ENCODE results near the gene GPS2. TPM values are rescaled to one million over a fixed set of nuclear protein-coding genes. Genes with fewer than 3 reads are reported as not detected.

Gene GPS2
- total and polyA plus RNA-seq, 2 of the 4 experiments (the other 2 are of a cell fraction), result 36.2 to 50.9 TPM

DNA sequence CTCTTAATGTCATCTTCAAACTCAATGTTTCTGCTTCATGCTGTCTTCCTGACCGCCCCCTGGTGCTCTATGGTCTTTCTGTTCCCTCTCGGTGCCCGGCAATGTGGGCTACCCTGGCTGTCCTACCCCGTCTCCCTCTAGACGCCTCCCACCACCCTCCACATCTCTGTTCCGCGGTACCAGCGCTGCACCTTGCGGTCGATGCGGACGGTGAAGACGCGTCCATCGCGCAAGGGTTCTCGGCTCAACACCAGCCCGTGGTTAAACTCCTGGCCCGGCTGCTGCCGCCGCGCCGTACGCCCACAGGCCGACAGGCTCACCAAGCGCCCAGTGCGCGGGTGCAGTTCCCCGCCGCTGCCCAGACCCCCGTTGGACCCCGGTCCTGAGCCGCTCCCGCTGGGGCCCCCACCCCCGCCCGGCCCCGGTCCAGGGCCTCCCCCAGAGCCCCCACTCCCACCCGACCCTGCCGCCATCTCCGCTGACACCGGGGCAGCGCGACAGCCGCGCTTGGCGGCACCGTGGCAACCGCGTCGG is 13.7 kb upstream of the GPS2 start, which contains the start of gene NEURL4 (continued):
- TF ChIP-seq MXI1 (IDR thresholded peaks at IDR 0.05; ENCODE audit: borderline replicate concordance, low read depth, low read length), result no peak

- Histone ChIP-seq H3K4ac (ENCODE audit: low read depth, low read length) (no peak overlapping the region), H3K4me2 (ENCODE audit: low read depth, low read length) (peak overlapping the region; percentile 14; the same call in 1 of the 2 replicates), H3K27me3 (ENCODE audit: control insufficient read depth, insufficient read depth, low read length) (no peaks in the 10 kb centered on the region), H4K8ac (ENCODE audit: low read depth in 2 of 2, low read length in 2 of 2) (no peak overlapping the region), H2BK15ac (ENCODE audit: low read depth, low read length) (no peak overlapping the region), H3K23ac (ENCODE audit: low read depth, low read length) (peak overlapping the region; percentile 21; the same call in 1 of the 2 replicates), H3K4me3 (ENCODE audit: insufficient read depth, low read depth, low read length) (no peak overlapping the region), H3K27ac (ENCODE audit: insufficient read depth, low read length) (no peak overlapping the region), H3K56ac (ENCODE audit: extremely low read depth, insufficient read depth, low read length) (no peak overlapping the region), H3K18ac (ENCODE audit: low read depth, low read length) (no peak overlapping the region), H3K4me1 (ENCODE audit: control insufficient read depth, insufficient read depth, low read length) (peaks cover 5% of the 10 kb centered on the region; the same call in 1 of the 2 replicates), H2AK5ac (ENCODE audit: low read depth, low read length) (no peak overlapping the region), H2BK120ac (ENCODE audit: low read depth, low read length) (no peak overlapping the region), H3K36me3 (ENCODE audit: control insufficient read depth, insufficient read depth, low read length) (peaks cover 27% of the 10 kb centered on the region), H2AK9ac (replicated peaks; ENCODE audit: low read depth, low read length, poor library complexity) (no peak overlapping the region), H2BK5ac (ENCODE audit: low read depth, low read length, poor library complexity, severe bottlenecking) (no peak overlapping the region), H3K79me1 (ENCODE audit: low read depth in 1 of 2, low read length in 2 of 2) (peaks cover 10 to 29% of the 10 kb centered on the region in 2 experiments; a peak in 3 of 4 replicates), H3K9ac (ENCODE audit: low read depth, low read length) (no peak overlapping the region), H4K91ac (ENCODE audit: insufficient read depth, low read depth, low read length) (no peak overlapping the region), H3K9me3 (ENCODE audit: control insufficient read depth, insufficient read depth, low read length) (no peaks in the 10 kb centered on the region), H2BK20ac (ENCODE audit: low read depth, low read length) (no peak overlapping the region), H2AFZ (replicated peaks; ENCODE audit: low read length, poor library complexity) (no peak overlapping the region), H4K20me1 (ENCODE audit: insufficient read depth, low read length) (peaks cover 7% of the 10 kb centered on the region), H3K14ac (replicated peaks; ENCODE audit: low read depth, low read length) (no peak overlapping the region), H3K9me1 (ENCODE audit: insufficient read depth, low read length) (peaks cover 6% of the 10 kb centered on the region; the same call in 1 of the 2 replicates), H4K5ac (ENCODE audit: low read depth, low read length) (no peak overlapping the region)
- dilution Hi-C loops (cut with HindIII; ENCODE audit: low sequenced_read_pairs, unreplicated experiment), result no loop called here
- 100% methylated on average over 1 of the region's 1 CpG; no CpG with 5 or more reads in 1 of the 2 experiments for WGBS, 2 experiments (ENCODE audit: extremely low coverage in 2 of 2, insufficient read length in 1 of 2)
- ATAC-seq (ENCODE audit: low read depth), result no peak
- POLR2A ChIA-PET (ENCODE audit: unreplicated experiment), result no interaction called here
- in situ Hi-C loops (cut with MboI; ENCODE audit: low sequenced_read_pairs), result no loop called here
- intact Hi-C loops (cut with micrococcal nuclease), result loop anchor here (10.0 kb wide), 1 partner anchor 237 kb away; the partner anchor contains the start of gene SENP3
- no TSS peak for BruUV-seq (replicated peaks)
- CTCF ChIA-PET, result interaction anchor here (0.6 kb wide), 1 partner anchor 345 kb away, joined by 3 read pairs; no protein-coding TSS in a partner anchor
- DNase-seq, result no peak
- no peak for TF ChIP-seq CTCF (conservative IDR thresholded peaks at IDR 0.05; ENCODE audit: low read depth, low read length)
- no peak for TF ChIP-seq CEBPB (IDR thresholded peaks at IDR 0.05; ENCODE audit: low read depth, low read length)
- TF ChIP-seq FOS (IDR thresholded peaks at IDR 0.05; ENCODE audit: low read depth, low read length), result no peak
- TF ChIP-seq RFX5 (IDR thresholded peaks at IDR 0.05; ENCODE audit: low read depth, low read length), result no peak
- TF ChIP-seq MXI1 (IDR thresholded peaks at IDR 0.05; ENCODE audit: borderline replicate concordance, low read depth, low read length), result no peak
- no peak for TF ChIP-seq SMC3 (IDR thresholded peaks at IDR 0.05; ENCODE audit: low read depth, low read length)
- TF ChIP-seq RCOR1 (IDR thresholded peaks at IDR 0.05; ENCODE audit: insufficient replicate concordance, low read length), result no peak
- no peak for TF ChIP-seq POLR2A (IDR thresholded peaks at IDR 0.05; ENCODE audit: low read depth, low read length)
- TF ChIP-seq, protein P1, sequence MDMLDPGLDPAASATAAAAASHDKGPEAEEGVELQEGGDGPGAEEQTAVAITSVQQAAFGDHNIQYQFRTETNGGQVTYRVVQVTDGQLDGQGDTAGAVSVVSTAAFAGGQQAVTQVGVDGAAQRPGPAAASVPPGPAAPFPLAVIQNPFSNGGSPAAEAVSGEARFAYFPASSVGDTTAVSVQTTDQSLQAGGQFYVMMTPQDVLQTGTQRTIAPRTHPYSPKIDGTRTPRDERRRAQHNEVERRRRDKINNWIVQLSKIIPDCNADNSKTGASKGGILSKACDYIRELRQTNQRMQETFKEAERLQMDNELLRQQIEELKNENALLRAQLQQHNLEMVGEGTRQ (IDR thresholded peaks at IDR 0.05; ENCODE audit: low read depth, low read length), result no peak
- TF ChIP-seq CHD1 (IDR thresholded peaks at IDR 0.05; ENCODE audit: low read depth, low read length), result no peak
- no peak for TF ChIP-seq MAZ (IDR thresholded peaks at IDR 0.05; ENCODE audit: borderline replicate concordance, low read depth, low read length)
- TF ChIP-seq MAFK (IDR thresholded peaks at IDR 0.05; ENCODE audit: low read depth, low read length), result no peak
- TF ChIP-seq NFE2L2 (IDR thresholded peaks at IDR 0.05; ENCODE audit: low read depth, low read length), result no peak
These were observed 12.8 kb upstream of the GPS2 start for GRCh38 chr17:7328009-7328408.

All from IMR-90 (cell line).